HG03108 (cell line): ENCODE measurements around the gene CUX1.
A peak's percentile ranks its signal among the peaks of the same experiment; 100 is the strongest.

Source experiments
- ATAC-seq: cut with Tn5 transposase; IDR thresholded peaks from one replicate; pipeline ENCODE4 v1.9.1; 2021; ENCODE audit warnings: moderate library complexity; ENCODE audit not compliant: unreplicated experiment

Gene CUX1

DNA sequence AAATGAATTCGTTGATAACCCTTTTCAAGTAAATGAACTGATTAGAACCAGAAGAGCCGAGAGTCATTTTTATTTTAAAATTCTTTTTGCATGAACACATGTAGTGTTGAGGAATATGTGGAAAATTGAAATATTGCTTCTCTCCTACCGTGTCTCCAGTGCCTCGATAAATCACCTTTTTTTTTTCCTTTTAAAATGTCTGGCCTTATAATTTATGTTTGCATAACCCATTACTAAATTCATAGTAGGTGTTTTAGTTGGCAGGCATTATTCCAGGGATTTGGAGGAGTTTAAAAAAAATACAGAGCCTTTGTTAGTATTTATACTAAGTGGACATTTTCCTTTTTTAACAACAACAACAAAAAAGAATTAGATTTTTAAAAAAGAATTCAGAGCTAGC is 115.6 kb downstream of the CUX1 start:
- no peak for ATAC-seq

DNA sequence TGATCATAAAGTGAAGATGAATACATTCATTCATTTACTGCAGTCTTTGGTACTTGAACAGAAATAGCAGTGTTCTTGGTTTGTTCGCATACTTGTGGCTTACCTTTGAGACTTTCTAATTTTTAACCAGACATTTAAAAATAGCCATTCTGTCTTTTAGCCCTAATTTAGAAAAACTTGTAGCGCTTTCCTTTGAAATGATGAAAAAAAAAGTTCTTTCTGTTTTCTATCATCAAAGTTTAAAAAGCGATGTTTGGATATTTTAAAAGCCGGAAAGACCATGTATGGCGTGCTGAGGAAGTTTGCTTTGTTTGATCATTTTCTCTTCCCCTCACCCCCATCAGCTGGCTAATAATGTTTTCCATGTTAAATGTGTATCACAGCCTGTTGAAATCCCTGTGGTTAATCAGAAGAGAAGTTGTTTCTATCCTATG is 116.3 kb downstream of the CUX1 start:
- peak; percentile 68 for ATAC-seq

DNA sequence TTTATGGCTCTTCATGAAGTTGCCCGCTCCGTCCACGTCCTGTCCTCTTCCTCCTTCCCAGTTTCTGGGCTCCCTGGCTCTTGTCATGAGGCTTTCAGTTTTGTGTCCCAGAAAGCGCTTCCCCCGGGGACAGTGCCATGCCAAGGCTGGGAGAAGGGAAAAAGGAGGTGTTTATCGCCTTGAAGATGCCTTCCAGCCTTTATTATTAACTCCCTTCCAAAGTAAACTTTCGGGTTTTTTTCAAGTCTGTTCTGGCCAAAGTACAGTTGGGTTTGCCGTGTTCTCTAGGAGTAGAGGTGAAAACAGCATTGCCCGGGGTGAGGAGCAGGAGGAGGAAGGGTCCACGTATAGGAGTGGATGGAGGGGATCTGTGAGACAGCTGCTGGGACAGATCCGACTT is 117.2 kb downstream of the CUX1 start:
- ATAC-seq, result no peak

DNA sequence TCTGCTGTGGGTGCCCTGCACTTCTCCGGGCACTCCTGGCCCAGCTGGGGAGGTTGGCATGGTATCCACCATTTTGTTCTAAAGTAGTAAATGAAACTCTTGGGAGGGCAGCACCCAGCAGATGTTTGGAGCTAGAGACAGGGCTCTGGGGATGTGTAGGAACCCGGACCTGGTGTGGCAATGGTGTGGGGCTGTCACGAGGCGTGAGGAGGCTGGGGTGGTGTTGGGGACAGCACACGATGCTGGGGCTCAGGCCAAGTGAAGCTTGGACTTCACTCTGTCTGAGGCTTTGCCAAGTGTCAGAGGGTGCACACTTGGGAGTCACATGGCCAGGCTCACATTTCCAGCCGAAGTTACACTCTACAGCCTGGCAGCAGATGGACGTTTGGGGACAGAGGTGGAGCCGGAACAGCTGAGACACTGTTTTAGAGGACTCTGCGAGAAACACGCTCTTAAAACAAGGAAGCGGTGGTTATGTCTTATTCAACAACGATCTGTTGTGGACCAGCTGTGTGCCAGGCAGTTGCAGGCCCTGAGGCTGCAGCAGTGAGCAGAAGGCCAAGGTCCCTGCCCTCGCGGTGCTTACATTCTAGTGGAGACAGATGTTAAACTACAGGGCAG is 118.2 kb downstream of the CUX1 start:
- no peak for ATAC-seq

DNA sequence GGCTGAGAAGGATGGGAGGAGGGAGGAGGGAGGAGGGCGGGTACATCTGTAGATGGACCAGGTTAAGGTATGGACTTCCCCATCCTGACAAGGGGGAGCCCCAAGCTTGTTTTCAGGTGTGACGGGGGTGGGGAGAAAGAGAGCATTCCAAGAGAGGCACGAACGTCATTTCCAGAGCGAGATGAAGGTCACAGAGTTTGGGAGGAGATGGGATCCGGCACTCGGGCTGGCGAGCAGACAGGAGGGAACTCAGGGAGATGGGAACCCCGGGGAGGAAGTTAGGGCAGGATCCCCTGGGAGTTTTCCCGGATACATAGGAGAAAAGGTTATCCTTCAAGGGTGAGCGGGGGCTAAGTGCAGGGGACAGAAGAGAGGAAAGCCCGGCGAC is 118.8 kb downstream of the CUX1 start:
- no peak for ATAC-seq

DNA sequence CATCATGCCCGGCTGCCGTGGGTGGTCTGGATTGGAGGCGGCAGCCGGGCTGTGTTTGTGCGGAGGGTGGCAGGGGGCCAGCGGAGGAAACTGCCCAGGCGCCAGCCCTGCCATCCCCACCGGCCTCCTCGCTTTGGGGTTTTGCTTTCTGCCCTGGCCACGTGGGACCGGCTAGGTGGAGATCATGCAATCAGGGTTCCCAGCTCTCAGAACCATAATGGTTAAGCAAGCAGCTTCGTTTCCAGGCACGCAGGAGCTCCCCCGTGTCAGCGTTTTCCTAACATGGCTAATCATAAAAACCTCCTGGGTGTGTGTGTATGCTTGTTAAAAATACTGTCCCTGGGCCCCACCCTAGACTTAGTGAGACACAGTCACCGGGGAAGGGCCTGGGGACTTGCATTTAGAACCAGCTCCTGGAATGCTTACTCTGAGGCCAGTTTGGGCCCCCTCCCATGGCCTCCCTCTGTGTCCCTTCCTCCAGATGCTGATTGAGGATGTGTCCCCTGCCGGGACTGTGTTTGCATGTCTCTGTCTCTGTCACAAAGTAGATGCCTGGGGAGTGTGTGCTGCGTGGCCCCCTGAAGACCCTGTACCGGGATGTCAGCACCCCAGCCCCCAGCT is 119.3 kb downstream of the CUX1 start:
- no peak for ATAC-seq

DNA sequence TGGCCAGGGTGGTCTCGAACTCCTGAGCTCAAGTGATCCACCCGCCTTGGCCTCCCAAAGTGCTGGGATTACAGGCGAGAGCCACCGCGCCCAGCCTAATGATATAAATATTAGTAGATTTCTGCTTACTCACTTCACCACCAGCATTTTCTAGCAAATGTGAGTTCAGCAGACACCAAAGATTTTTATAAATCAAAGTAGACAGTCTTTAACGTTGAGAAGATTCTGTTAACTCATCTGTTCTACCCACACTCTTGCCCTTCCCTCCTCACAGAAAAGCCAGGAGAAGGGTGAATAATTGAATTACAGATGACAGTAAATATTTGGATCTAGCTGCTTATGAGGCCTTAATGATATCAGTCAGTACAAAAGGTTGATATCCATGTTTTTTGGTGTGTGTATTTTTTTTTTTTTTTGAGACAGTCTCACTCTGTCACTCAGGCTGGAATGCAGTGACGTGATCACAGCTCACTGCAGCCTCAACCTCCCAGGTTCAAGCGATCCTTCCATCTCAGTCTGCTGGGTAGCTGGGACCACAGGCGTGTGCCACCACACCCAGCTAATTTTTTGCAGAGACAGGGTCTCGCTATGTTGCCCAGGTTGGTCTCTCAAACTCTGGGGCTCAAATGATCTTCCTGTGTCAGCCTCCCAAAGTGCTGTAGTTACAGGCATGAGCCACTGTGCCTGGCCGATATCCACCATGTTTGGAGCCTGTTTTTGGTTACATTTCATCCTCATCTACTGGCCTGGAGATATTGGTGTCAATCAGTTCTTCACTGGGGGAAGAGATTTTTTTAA is 120.5 kb downstream of the CUX1 start:
- no peak for ATAC-seq

DNA sequence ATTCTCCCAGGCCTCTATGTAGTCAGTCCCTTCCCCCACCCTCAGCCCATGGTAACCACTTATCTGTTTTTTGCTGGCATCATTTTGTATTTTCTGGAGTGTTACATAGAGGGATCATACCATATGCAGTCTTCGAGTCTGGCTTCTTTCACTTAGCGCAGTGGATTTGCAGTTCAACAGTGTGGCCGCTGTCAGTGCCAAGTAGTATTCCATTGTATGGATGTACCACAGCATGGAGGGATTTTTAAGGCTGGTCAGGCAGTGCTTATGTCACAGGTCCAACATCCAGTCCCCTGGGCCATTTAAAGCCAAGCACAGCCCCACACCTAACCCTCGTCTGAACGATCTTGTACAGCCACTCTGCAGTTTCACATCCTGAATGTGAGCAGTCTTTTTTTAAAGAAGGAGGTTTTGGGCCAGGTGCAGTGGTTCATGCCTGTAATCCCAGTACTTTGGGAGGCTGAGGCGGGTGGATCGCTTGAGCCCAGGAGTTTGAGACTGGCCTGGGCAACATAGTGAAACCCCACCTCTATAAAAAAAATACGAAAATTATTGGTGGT is 121.8 kb downstream of the CUX1 start:
- no peak for ATAC-seq

DNA sequence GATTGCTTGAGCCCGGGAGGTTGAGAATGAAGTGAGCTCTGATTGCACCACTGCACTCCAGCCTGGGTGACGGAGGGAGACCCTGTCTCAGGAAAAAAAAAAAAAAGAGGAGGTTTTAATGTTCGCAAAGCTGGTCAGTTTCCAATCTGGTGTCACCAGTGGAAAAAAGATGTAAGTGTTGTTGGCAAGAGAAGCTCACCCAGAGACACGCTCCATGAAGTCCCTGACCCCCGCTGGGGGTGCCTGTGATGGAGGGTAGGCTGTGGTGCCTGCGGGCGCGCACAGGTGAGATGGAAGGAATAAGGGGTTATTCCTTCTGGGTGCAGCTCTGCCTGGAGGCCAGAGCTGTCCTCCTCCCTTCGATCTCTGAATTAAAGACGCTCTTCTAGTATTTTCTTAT is 122.7 kb downstream of the CUX1 start:
- ATAC-seq, result no peak

DNA sequence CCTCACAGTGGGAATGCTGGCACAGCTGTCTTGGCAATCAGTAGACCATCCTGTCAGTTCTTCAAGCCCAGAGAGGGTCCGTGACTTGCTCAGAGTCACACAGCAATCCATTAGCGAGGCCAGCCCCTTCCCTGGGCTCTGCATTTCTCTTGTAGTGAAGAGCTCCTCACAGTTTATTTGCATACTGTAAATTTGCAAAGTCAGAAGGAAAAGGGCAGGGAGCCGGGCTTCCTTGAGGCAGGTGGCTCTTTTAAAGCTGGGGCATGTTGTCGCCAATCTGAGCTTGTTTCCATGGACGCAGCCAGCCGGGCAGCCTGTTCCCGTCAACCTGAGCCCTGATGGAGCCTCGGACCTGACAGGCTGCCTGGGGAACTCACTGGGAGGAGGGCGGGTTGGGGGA is 123.4 kb downstream of the CUX1 start:
- ATAC-seq, result no peak

DNA sequence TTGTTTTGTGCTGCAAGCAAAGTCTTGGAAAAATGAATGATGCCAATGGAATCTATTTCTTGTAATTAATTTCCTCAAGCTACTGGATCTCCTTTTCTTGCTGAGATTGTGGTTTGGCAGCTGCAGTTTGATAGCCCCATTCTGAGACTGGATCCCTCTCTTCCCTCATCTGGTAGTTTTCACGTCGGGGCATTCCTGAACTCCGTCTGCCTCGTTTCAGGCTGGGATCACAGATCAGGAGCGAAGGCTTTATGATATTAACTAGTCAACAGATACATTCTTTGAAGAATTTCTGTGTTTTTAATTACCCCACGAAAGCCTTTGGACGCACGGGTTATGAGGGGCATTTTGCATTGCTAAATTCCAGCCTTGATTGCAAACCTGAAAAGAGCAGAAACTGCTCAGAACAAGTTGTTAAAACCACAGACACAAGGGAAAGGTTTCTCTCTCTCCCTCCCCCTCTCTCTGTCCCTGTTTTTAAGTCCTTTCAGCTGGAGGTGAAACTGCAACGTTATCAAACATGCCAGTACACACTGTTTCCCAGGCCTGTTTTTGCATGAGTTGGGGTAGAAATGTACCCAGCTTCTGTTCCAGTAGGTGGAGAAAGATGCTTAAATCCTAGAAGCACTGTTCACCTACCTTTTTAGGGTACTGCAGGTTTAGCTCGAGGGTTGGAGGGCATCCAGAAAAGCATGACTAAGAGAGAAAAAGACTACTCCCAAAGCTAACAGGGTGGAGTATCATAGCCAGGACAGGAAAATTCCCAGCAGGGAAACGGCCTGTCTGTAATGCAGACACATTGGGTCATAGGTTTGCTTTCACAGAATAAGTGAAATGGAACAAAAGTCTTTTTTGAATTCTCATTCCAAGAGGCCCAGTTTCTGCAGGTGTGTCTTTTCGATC is 124.3 kb downstream of the CUX1 start:
- no peak for ATAC-seq

DNA sequence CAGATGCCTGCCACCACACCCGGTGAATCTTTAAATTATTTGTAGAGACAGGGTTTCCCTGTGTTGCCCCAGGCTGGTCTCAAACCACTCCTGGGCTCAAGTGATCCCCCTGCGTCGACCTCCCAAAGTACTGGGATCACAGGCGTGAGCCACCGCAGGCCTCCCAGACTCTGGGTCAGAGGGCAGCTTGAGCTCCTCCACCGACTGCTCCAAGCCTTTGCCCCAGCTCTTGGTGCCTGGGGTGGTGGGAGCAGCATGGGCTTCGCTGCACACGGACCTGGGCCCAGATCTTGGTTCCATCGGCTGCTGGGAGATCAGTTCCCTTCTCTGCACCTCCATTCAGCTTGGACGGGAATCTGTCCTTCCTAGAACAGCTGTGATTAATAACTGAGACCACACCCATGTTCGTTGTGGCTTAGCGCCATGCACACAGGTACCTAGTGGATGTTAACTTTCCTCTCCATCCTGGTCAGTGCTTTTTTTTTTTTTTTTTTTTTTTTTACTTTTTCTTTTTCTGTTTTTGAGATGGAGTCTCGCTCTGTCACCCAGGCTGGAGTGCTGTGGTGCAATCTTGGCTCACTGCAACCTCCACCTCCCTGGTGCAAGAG is 125.3 kb downstream of the CUX1 start:
- no peak for ATAC-seq

DNA sequence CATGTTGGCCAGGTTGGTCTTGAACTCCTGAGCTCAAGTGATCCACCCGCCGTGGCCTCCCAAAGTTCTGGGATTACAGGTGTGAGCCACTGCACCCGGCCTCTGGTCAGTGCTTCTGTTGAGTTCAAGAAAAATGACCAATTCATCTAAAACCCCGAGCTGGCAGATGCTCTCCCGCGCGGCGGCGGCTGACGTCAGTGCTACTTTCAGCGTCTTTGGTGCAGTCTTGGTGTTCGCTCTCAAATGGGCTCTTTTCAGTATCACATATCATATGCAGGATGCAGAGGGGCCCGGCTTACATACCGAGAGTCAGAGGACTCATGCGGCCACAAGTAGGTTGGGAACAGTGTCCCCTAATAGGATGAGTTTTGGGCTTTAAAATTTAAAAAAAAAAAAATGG is 125.9 kb downstream of the CUX1 start:
- no peak for ATAC-seq

DNA sequence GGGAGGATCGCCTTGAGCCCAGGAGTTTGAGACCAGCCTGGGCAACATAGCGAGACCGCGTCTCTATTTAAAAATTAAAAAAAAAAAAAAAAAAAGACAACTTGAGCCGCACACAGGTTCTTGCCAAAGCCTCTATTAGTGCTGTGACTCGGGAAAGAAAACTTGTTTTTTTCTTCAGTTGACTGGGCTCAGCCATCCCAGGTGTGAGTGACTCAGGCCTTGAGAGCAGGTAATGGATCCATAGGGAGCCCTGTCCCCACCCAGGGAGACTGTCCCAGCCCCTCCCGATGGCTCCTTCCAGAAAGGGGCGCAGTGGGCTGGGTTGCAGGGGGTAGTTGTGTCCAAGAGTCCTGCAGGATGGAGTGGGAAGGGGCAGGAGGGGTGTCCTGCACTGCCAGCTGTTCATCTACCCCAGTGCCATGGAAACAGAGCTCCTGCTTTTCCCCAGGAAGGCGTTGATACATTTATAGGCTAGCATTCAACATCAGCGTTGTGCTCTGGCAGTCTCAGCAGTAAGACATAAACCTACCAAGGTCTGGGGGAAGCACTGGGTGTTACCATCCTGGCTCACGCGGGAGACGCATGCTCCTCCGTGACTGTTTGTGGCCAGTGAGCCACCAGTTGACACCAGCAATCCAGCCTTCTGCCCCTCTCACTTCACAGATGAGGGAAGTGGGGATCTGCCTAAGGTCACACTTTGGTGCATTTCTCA is 126.6 kb downstream of the CUX1 start:
- ATAC-seq, result no peak

DNA sequence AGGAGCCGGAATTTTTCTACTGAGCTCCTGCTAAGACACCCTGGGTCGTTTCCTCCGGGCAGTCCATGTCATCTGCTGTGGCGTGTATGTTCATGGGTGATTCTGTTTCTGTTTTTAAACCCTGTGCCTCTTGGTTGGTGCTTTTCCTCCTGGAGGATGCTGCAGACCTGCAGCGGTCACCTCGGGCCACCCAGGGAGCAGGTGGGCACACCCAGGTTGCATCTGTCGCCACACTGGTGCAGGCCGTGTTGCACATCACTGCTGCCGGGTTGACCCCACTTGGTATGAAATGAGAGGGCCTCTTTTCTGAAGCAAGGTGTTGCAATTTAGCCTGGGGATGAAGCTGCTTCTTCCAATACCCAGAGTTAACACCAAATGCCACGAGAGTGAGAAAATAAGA is 127.2 kb downstream of the CUX1 start:
- ATAC-seq, result no peak

DNA sequence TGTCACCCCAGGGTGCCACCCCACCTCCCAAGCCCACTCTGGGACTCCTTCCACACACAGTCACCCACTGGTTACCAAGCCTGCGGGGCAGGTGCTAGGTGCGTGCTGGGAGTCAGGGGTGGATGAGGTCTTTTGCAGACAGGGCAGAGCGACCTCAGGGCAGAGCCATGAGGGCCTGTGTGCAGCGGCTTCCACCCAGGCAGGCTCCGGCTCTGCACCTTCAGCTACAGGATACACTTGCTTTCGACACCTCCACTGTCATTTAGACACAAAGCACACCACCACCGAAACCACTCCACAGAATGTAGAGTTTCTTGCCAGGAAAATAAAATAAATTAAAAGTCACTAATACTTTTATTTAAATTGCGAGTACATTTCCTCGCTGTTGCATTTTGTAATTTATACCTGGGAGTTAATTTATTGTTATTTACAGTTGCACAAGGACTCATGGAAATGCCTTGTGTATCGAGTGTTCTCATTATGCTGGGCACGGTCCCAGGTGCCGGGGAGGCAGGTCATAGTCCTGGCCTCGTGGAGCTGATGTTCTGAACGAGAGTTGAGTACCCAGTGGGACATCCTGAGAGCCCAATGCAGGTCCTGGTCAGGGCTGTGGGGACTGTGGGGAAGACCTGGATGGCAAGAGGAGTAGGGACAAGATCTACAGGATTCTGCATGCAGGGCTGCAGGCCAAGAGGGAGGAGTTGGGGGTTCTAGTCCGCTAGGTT is 127.8 kb downstream of the CUX1 start:
- ATAC-seq, result no peak

DNA sequence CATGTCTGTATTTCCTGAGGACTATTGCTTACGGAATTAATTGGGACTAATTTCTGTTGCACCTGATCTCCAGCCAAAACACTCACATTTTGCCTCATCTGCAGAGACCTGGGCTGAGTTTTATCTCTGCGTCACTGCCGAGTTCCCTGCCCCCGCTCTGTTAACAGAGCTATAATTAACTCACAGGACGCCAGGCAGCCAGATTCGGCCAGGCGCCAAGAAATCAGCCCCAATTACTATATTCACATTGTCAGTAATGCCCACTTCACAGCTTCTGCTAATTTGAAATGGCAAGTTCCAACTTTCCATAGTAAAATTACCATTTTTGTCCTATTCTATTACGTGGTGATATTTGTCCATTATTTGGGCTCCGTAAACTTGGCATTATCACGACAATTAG is 130.5 kb downstream of the CUX1 start:
- ATAC-seq, result no peak

DNA sequence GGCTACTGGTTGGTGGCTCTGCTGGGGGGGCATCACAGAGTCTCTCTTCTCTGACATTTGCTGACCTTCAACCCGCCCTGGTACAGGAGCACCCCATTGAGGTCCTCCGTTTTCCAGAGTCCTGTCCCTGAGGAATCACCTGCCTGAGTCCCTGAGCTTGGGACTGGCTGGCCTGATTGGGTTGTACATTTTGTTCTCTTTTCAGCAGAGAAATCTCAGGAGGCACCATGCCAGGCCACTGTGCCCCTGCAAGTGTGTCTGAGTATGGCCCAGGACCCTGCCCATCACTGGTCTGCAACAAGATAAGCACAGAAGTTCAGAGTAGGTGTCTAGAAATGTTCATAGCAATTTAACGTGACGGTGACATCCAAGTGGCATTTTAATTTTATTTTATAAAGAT is 131.2 kb downstream of the CUX1 start:
- ATAC-seq, result no peak

DNA sequence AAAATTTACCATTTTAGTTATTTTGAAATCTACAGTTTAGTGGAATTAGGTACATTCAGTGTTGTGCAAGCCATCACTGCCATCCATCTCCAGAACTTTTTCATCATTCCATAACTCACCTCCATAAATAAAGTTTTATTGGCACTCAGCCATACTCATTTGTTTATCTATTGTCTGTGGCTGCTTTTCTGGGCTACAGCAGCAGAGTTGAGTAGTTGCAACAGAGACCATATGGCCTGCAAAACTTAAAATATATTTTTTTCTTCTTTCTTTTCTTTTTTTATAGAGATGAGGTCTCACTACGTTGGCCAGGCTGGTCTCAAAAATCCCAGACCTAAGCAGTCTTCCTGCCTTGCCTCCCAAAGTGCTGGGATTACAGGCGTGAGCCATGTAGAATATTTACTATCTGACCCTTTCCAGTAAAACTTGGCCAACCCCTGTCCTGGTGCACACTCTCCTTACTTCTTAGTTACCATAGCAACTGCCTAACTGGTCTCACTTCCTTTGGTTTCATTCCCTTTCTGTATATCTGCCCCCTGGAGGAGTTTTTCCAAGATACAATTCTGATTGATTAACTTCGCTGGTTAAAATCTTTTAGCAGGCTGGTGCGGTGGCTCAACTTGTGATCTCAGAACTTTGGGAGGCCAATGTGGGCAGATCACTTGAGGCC is 133.2 kb downstream of the CUX1 start:
- no peak for ATAC-seq
